H1 (cell line): ENCODE results near the gene CGNL1. TPM values are rescaled to one million over a fixed set of nuclear protein-coding genes. Genes with fewer than 3 reads are reported as not detected.

Experiments used
- polyA plus RNA-seq, 7 experiments: library from polyadenylated mRNA; depleted of rRNA in 3 of 7; stranded (reverse) in 5 of 7; unstranded in 2 of 7; fragments of >200 nt in 5 of 7; fragments of 200-250 nt in 2 of 7; gene quantifications; 1 replicate in 5 of 7; 2 replicates in 1 of 7; 4 replicates in 1 of 7; pipeline versions ENCODE4 v1.2.1 to v1.2.3, GENCODE V29; 2011 to 2013; ENCODE audit warnings: missing spikeins in 2 of 7, mixed read lengths in 2 of 7
- small RNA-seq: library from polyadenylated mRNA; stranded (forward); fragments of <200 nt; extraction: miRNeasy Mini kit (QIAGEN cat#:217004); gene quantifications from one replicate; pipeline ENCODE3, GENCODE V24; 2013; ENCODE audit not compliant: insufficient read depth
- total RNA-seq: library from RNA; stranded (reverse); fragmentation: NEBNext Ultra II Directional; extraction: Animal tissue kit (Norgen Biotek cat#: 25700); gene quantifications from 2 replicates; pipeline ENCODE4 v1.2.1, GENCODE V29; 2021

Gene CGNL1
- total and polyA plus RNA-seq, 2 of the 8 experiments (the other 6 are each of a cell fraction or from before 2014, with no cell fraction given) = 21.8 to 75.6 TPM

Small RNA genes within 50 kb of the gene (small RNA-seq; reads per million reads assigned to genes)
- gene RNU6-844P = not detected

Other genes with a start within 250 kb of the CGNL1 start
- gene MYZAP, start 215.4 kb downstream of the CGNL1 start, total RNA-seq = 0.65 and 0.94 TPM in 2 replicates
- gene MYZAP, start 215.4 kb downstream of the CGNL1 start, polyA plus RNA-seq (2011; rRNA removed) = 0.25 and 0.41 TPM in 2 replicates